GM19468 (cell line): ENCODE data around the gene RALGAPB.
"Not testable (repeated sequence)": the region's sequence is repeated elsewhere in the genome, so short reads cannot be mapped to it uniquely, and the experiment has no call there.

ENCODE experiments used
- ATAC-seq: cut with Tn5 transposase; IDR thresholded peaks from one replicate; pipeline ENCODE4 v1.9.1; 2021; ENCODE audit warnings: mild to moderate bottlenecking, moderate library complexity, moderate number of reproducible peaks; ENCODE audit not compliant: unreplicated experiment; ENCODE audit errors: extremely low read depth

Gene RALGAPB

GRCh38 chr20:38479596-38479995 lies 7.0 kb downstream of the RALGAPB start:
- no peak for ATAC-seq

GRCh38 chr20:38485041-38485440 lies 12.4 kb downstream of the RALGAPB start:
- no peak for ATAC-seq

DNA sequence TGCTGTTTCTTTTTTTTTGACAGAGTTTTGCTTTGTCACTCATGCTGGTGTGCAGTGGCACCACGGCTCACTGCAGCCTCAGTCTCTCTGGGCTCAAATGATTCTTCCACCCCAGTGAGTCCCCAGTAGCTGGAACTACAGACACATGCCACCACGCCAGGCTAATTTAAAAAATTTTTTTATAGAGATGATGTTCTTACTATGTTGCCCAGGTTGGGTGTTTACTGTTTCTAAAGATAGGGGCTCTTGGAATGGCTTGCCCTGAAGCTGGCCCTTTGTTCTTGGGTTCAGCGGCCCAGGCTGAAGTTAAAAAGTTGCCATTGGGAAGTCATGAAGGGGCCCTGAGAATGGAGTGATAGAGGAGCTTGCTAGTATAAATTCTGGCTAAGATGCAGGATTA lies 16.5 kb downstream of the RALGAPB start:
- ATAC-seq: no peak

GRCh38 chr20:38497246-38497935 lies 24.7 kb downstream of the RALGAPB start:
- no peak for ATAC-seq

DNA sequence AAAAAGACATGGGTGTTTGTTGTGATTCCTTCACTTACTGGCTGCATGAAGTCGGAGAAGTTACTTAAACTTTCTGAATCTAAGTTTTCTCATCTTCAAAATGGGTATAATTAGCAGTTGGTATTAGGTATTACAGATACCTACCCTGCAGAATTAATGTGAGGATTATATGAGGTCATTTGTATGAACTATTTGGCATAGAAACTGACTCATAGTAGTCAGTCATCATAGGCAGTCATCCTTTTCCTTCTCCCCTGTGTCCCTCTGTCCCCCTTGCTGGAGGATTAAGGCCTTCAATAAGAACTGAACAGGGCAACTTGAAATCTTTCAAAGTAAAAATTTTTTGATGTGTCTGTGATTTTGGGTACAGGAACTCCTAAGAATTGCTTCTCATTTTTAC lies 26.3 kb downstream of the RALGAPB start:
- no peak for ATAC-seq

GRCh38 chr20:38499366-38499765 lies 26.7 kb downstream of the RALGAPB start:
- ATAC-seq: no peak

DNA sequence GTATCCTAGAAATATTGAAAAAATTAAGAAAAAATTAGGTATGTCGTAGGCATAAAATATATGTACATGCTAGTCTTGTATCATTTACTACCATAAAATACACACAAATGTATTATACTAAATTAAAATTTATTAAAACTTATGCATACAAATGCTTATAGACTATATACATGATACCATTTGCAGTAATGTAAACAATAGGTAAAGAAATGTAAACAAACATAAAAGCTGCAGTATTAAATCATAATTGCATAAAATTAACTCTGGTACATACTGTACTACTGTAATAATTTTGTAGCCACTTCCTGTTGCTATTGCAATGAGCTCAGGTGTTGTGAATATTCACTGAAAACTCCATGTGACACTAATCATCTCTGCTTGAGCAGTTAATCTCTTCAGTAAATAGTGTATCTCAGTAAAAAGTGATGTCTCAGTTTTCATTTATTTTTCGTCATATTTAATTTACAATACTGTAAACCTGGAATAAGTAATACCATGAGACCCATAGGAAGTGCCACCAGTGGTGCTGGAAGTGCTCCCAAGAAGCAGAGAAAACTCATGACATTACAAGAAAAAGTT lies 29.3 kb downstream of the RALGAPB start:
- ATAC-seq: no peak

- ATAC-seq: no peak
Observed at GRCh38 chr20:38504368-38505090, 31.9 kb downstream of the RALGAPB start.

GRCh38 chr20:38505091-38505455 lies 32.4 kb downstream of the RALGAPB start:
- ATAC-seq: no peak

DNA sequence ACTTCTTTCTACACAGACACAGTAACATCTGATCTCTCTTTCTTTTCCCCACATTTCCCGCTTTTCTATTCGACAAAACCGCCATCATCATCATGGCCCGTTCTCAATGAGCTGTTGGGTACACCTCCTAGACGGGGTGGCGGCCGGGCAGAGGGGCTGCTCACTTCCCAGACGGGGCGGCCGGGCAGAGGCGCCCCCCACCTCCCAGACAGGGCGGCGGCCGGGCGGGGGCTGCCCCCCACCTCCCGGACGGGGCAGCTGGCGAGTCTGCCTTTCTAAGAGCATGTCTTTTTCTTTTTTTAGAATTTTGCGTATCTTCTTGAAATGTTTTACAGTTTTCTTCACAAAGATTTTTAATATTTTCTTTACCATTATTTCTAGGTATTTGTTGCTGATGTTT lies 39.1 kb downstream of the RALGAPB start:
- ATAC-seq: not testable (repeated sequence)

GRCh38 chr20:38514185-38514584 lies 41.5 kb downstream of the RALGAPB start:
- no peak for ATAC-seq

DNA sequence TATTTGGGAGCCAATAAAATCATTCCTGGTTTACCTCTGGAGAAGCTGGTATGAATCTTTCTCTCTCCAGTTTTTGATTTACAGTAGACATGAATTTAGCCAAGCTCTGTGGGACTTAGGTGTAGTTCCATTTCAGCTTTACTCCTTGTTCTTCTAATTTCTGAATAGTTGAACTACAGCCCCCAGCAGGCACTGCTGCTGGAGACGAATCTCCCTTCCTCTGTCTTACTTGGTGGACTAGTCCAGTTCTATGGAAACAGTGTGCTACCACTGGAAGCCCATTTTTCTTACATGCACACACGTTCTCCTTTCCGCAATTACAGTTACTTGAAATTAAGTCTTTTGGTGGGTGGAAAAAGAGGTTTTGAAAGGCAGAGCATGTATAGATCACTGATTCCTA lies 42.3 kb downstream of the RALGAPB start:
- ATAC-seq: no peak

DNA sequence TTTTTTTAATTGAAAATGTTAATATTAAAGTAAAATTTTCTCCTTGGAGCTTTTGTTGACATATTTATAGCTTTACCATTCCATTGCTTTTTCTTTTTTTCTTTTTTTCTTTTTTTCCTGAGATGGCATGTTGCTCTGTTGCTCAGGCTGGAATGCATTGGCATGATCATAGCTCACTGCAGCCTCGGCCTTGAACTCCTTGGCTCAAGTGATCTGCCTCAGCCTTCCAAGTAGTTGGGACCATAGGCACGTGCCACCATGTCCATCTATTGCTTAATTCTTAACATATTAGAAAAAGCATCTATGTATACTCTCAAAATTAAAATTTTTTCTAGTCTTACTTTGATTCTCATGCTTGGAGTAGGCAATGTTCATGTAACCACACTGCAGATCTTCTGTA lies 43.0 kb downstream of the RALGAPB start:
- no peak for ATAC-seq

DNA sequence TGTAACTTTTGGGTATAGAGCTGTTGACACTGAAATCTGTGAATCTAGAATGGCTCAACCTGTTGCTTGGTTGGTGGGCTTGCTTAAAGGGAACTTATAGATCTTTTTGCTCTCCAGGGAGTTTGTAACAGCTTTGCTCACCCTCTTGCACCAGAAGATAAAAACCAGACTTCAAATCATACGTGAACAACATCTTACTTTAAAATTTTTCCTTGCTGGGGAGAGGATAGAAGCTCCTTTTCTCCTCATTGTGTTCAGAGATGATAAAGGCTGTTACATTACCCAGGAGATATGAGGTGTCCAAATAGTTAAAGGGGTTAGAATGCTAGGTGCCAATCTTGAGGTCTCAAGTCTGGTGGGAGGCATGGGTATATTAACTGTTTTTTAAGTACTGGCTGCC lies 46.8 kb downstream of the RALGAPB start:
- ATAC-seq: no peak

GRCh38 chr20:38520261-38520660 lies 47.6 kb downstream of the RALGAPB start:
- ATAC-seq: no peak

DNA sequence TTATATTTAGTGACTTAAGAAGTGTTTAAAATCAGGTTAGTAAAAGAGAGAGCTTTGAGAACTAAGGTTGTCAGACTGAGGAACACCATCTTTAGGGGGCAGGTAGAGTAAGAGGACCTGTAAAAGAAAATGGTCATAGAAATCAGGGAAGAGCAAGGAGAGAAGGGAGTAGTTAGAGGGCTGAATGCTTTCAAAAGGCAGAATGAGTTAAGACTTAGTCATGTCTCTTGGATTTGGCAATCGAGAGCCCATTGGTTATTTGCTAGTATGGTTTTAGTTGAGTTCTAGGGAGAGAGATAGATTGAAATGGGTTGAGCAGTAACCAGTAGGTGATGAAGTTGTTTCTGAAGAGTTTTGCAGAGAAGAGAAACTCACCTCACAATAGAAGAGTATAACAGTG lies 51.1 kb downstream of the RALGAPB start:
- ATAC-seq: no peak

DNA sequence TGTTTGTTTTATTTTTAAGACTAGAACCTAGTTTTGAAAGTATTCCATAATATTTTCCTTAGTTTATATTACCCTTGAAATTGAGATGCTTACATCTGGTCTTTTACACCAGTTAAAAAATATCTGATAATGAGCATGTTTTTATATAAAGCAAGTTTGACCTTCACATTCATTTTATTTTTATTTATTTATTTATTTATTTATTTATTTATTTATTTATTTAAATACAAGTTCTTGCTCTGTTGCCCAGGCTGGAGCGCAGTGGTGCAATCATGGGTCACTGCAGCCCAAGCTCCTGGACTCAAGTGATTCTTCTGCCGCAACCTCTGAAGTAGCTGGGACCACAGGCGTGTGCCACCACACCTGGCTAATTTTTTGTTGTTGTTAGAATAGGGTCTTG lies 55.5 kb downstream of the RALGAPB start:
- no peak for ATAC-seq

GRCh38 chr20:38531021-38531420 lies 58.4 kb downstream of the RALGAPB start:
- ATAC-seq: no peak

DNA sequence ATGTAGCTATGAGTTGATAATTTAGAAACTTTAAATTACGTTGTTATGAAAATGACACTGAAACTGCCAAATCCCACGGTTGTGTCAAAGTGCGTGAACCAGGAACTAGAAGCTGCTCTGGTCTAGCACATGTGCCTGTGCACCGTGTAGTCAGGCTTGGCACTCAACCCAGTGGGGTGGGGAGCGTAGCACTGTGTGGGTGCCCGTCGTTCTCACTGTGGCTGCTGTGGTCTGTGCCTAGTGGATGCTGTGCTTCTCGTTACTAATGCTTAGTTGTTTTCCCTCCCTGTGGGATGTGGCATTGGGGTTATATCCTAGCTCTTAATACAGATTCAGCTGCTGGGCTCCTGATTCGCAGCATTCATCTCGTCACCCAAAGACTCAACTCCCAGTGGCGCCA lies 62.1 kb downstream of the RALGAPB start:
- ATAC-seq: no peak

GRCh38 chr20:38536310-38536709 lies 63.7 kb downstream of the RALGAPB start:
- ATAC-seq: no peak

- no peak for ATAC-seq
Observed at GRCh38 chr20:38537176-38537575, 64.5 kb downstream of the RALGAPB start.

- ATAC-seq: no peak
Observed at GRCh38 chr20:38538789-38539188, 66.1 kb downstream of the RALGAPB start.
